GM12878 (cell line): ENCODE measurements around the gene CDC42SE1. TPM values are rescaled to one million over a fixed set of nuclear protein-coding genes. Genes with fewer than 3 reads are reported as not detected.

Experiments
- ATAC-seq: fragments of 200-7000 bp; cut with Tn5 transposase; 3 replicates; pipeline ENCODE4 v1.9.1; 2020; ENCODE audit warnings: mild to moderate bottlenecking, moderate library complexity
- BruUV-seq: library from RNA; stranded (reverse); fragments of 400-500 nt; replicated peaks from 2 replicates; lab custom pipeline; 2021; lab: Mats Ljungman, UMichigan
- CTCF ChIA-PET: fragments of 300-600 bp; sonication (Branson Sonifier 250); formaldehyde crosslinking; extraction: SDS; loops from one replicate; lab custom pipeline; 2021; ENCODE audit warnings: inconsistent platforms; lab: Yijun Ruan, JAX
- POLR2A ChIA-PET: fragments of 350-600 bp; formaldehyde crosslinking; extraction: SDS; loops from one replicate; lab custom pipeline; 2021; ENCODE audit warnings: inconsistent platforms; lab: Charles Lee
- RAD21 ChIA-PET: fragments of 300-600 bp; sonication (Branson Sonifier 250); formaldehyde crosslinking; loops from one replicate; lab custom pipeline; 2023; ENCODE audit warnings: antibody characterized with exemption; ENCODE audit not compliant: unreplicated experiment; lab: Charles Lee
- SMC1A ChIA-PET: fragments of 300-600 bp; sonication (Branson Sonifier 250); formaldehyde crosslinking; loops from one replicate; lab custom pipeline; 2023; ENCODE audit not compliant: unreplicated experiment, uncharacterized antibody; lab: Charles Lee
- DNase-seq: peaks from one replicate; pipeline ENCODE4 v3.0.0-alpha.2; 2011; ENCODE audit warnings: low read depth, low spot score
- FAIRE-seq: peaks from 3 replicates; lab custom pipeline; 2011; peaks lifted over from hg19 to GRCh38; lab: Jason Lieb, UNC
- H2AFZ ChIP-seq: 2 replicates; pipeline ENCODE4 v1.6.0; 2011; ENCODE audit warnings: low read depth, low read length, control low read depth; ENCODE audit not compliant: control insufficient read depth
- H3K27ac ChIP-seq: 2 replicates; pipeline ENCODE4 v1.5.1; 2011; ENCODE audit warnings: control low read depth; ENCODE audit not compliant: control insufficient read depth, insufficient read depth
- H3K27me3 ChIP-seq, 2 experiments: replicated peaks in 1 of 2; 2 replicates each; pipeline versions ENCODE4 v1.6.0 to v1.6.1; 2011; ENCODE audit warnings: low read length in 1 of 2; ENCODE audit not compliant: control insufficient read depth in 2 of 2, insufficient read depth in 2 of 2
- H3K36me3 ChIP-seq, 2 experiments: 2 replicates each; pipeline ENCODE4 v1.5.1; 2011; ENCODE audit warnings: low read length in 1 of 2; ENCODE audit not compliant: control insufficient read depth in 2 of 2, insufficient read depth in 2 of 2
- H3K4me1 ChIP-seq: 2 replicates; pipeline ENCODE4 v1.6.1; 2011; ENCODE audit warnings: mild to moderate bottlenecking, low read length, moderate library complexity, mixed read lengths; ENCODE audit not compliant: control insufficient read depth, insufficient read depth
- H3K4me2 ChIP-seq: 2 replicates; pipeline ENCODE4 v1.6.0; 2011; ENCODE audit warnings: control low read depth; ENCODE audit not compliant: control insufficient read depth, insufficient read depth
- H3K4me3 ChIP-seq: fragments of 200-600 bp; sonication (generic); 2 replicates; pipeline ENCODE4 v1.5.1; 2016
- H3K79me2 ChIP-seq: 2 replicates; pipeline ENCODE4 v1.6.0; 2011; ENCODE audit warnings: low read length; ENCODE audit not compliant: control insufficient read depth, insufficient read depth
- H3K9ac ChIP-seq: 2 replicates; pipeline ENCODE4 v1.8.0; 2011; ENCODE audit warnings: low read length, control low read depth, mixed read lengths; ENCODE audit not compliant: control insufficient read depth, insufficient read depth
- H3K9me3 ChIP-seq: replicated peaks from 3 replicates; pipeline ENCODE4 v1.5.1; 2011; ENCODE audit warnings: mild to moderate bottlenecking, low read length; ENCODE audit not compliant: control insufficient read depth, insufficient read depth
- H4K20me1 ChIP-seq: 2 replicates; pipeline ENCODE4 v1.6.0; 2011; ENCODE audit not compliant: control insufficient read depth, insufficient read depth
- CHD1 ChIP-seq: IDR thresholded peaks from 2 replicates; pipeline ENCODE4 v1.6.1; 2012; ENCODE audit warnings: low read depth, low read length, improper control_type of control experiment
- CREM ChIP-seq: IDR thresholded peaks from 2 replicates; pipeline ENCODE4 v1.6.1; 2014; ENCODE audit warnings: antibody characterized with exemption, low read depth
- HCFC1 ChIP-seq: fragments of 150-350 bp; IDR thresholded peaks from 2 replicates; pipeline ENCODE4 v1.6.1; 2014; ENCODE audit warnings: low read length
- JUND ChIP-seq: IDR thresholded peaks from 2 replicates; pipeline ENCODE4 v1.6.1; 2012; ENCODE audit warnings: low read depth, mild to moderate bottlenecking, low read length, improper control_type of control experiment, moderate library complexity
- KDM1A ChIP-seq: fragments of 200-600 bp; sonication (generic); IDR thresholded peaks from 2 replicates; pipeline ENCODE4 v1.6.1; 2016; ENCODE audit warnings: borderline replicate concordance
- NFYA ChIP-seq: IDR thresholded peaks from 2 replicates; pipeline ENCODE4 v1.6.1; 2011; ENCODE audit warnings: low read depth, mild to moderate bottlenecking, low read length, improper control_type of control experiment, borderline replicate concordance
- SIN3A ChIP-seq: IDR thresholded peaks from 2 replicates; pipeline ENCODE4 v1.6.1; 2012; ENCODE audit warnings: low read depth, low read length, improper control_type of control experiment
- SP1 ChIP-seq: IDR thresholded peaks from one replicate; pipeline ENCODE4 v1.6.1; 2011; ENCODE audit warnings: low read depth, low read length
- TARDBP ChIP-seq: IDR thresholded peaks from 2 replicates; pipeline ENCODE4 v1.6.1; 2016; ENCODE audit warnings: borderline replicate concordance
- WRNIP1 ChIP-seq: IDR thresholded peaks from 2 replicates; pipeline ENCODE4 v1.6.1; 2011; ENCODE audit warnings: low read depth, low read length, improper control_type of control experiment, borderline replicate concordance
- ZNF384 ChIP-seq: IDR thresholded peaks from 2 replicates; pipeline ENCODE4 v1.6.1; 2012; ENCODE audit warnings: low read depth, mild to moderate bottlenecking, low read length, improper control_type of control experiment, borderline replicate concordance
- ZSCAN29 ChIP-seq: fragments of 450-650 bp; IDR thresholded peaks from 2 replicates; pipeline ENCODE4 v1.6.1; 2017; ENCODE audit warnings: mild to moderate bottlenecking, moderate library complexity
- WGBS: methylation state at CpG from one replicate; pipeline ENCODE4 v1.1.6; 2016; ENCODE audit warnings: low lambda C conversion rate; ENCODE audit not compliant: insufficient replicate concordance, insufficient coverage; ENCODE audit errors: missing lambda C conversion rate; 5-methylcytosine and 5-hydroxymethylcytosine counted together
- in situ Hi-C: fragments of 300-500 bp; cut with MboI; formaldehyde crosslinking; loops from 9 replicates; pipeline ENCODE4 v1.14.3; 2018; ENCODE audit warnings: mixed read lengths
- intact Hi-C: fragments of 100-400 bp; cut with micrococcal nuclease; formaldehyde crosslinking; loops from one replicate; pipeline ENCODE4 v1.14.2; 2022; ENCODE audit not compliant: unreplicated experiment
- polyA plus RNA-seq, 11 experiments: library from polyadenylated mRNA; depleted of rRNA in 4 of 11; unstranded in 6 of 11; stranded (reverse) in 5 of 11; fragments of >200 nt; fragmentation: Nextera tagmentation in 4 of 11; fragmentation: Illumina TruSeq in 1 of 11; extraction: Ambion mirVana in 4 of 11; extraction: Trizol in 1 of 11; gene quantifications; 1 replicate in 1 of 11; 2 replicates in 10 of 11; pipeline versions ENCODE4 v1.2.1 to v1.2.3, GENCODE V29; 2011 to 2016; ENCODE audit warnings: inconsistent platforms in 2 of 11, missing spikeins in 2 of 11, low read depth in 1 of 11
- total RNA-seq, 4 experiments: library from RNA; depleted of rRNA in 3 of 4; stranded (reverse); fragments of >200 nt in 3 of 4; fragmentation: Illumina TruSeq in 1 of 4; extraction: Trizol in 1 of 4; gene quantifications; 2 replicates each; pipeline versions ENCODE4 v1.2.1 to v1.2.3, GENCODE V29; 2013 to 2021
- TF ChIP-seq, protein P1 (sequence below): IDR thresholded peaks from 2 replicates; pipeline ENCODE4 v1.6.1; 2011; ENCODE audit warnings: low read depth, low read length, improper control_type of control experiment, borderline replicate concordance
- TF ChIP-seq, protein P2 (sequence below): fragments of 450-650 bp; IDR thresholded peaks from 2 replicates; pipeline ENCODE4 v1.6.1; 2017; ENCODE audit warnings: antibody characterized with exemption, mild to moderate bottlenecking, moderate library complexity
- TF ChIP-seq, protein P3 (sequence below): IDR thresholded peaks from 2 replicates; pipeline ENCODE4 v1.6.1; 2011; ENCODE audit warnings: low read depth, mild to moderate bottlenecking, low read length, moderate library complexity, borderline replicate concordance; ENCODE audit errors: extremely low read depth
- TF ChIP-seq, protein P4 (sequence below): IDR thresholded peaks from 2 replicates; pipeline ENCODE4 v1.6.1; 2012; ENCODE audit warnings: low read depth, low read length, improper control_type of control experiment
- TF ChIP-seq, protein P5 (sequence below): IDR thresholded peaks from 2 replicates; pipeline ENCODE4 v1.6.1; 2012; ENCODE audit warnings: low read depth, low read length, improper control_type of control experiment

The CDC42SE1 gene
- total and polyA plus RNA-seq, 10 of the 15 experiments (the other 5 are each of a cell fraction or from before 2014, with no cell fraction given), result 35.7 to 112 (median 74.3) TPM

DNA sequence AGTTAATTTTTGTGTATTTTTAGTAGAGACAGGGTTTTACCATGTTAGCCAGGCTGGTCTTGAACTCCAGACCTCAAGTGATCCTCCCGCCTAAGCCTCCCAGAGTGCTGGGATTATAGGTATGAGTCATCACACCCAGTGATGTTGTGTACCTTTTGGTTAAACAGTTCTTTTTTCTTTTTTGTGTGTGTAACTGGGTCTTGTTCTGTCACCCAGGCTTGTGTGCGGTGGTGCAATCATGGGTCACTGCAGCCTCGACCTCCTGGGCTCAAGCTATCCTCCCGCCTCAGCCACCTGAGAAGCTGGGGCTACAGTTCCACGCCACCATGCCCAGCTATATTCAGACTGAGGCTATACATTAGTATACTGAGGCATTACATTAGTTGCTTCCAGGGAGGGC lies 48.9 kb upstream of the CDC42SE1 start (continued):
- TF ChIP-seq CHD1, result no peak
- TF ChIP-seq ZSCAN29, result no peak
- TF ChIP-seq, protein P1, sequence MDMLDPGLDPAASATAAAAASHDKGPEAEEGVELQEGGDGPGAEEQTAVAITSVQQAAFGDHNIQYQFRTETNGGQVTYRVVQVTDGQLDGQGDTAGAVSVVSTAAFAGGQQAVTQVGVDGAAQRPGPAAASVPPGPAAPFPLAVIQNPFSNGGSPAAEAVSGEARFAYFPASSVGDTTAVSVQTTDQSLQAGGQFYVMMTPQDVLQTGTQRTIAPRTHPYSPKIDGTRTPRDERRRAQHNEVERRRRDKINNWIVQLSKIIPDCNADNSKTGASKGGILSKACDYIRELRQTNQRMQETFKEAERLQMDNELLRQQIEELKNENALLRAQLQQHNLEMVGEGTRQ, result no peak

DNA sequence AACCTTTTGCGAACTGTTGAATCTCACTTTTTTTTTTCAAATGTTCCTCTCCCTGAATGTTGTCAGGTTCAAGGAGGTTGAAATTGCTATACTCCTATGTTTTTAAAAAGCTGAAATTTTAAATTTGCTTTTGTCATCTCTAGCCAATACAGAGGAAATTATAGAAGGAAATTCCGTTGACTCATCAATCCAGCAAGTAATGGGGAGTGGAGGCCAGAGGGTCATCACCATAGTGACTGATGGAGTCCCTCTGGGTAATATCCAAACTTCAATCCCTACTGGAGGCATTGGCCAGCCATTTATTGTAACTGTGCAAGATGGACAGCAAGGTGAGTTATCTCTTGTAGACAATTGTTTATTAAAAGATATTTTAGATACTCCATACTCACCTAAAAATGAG lies 47.5 kb upstream of the CDC42SE1 start:
- no peak overlapping the region for H3K9ac ChIP-seq
- no peak overlapping the region for H3K4me2 ChIP-seq
- H3K27me3 ChIP-seq, result no peaks in the 10 kb centered on the region
- ChIA-PET RAD21 (no interaction called here), SMC1A (interaction anchor here (0.6 kb wide), 1 partner anchor 364 kb away, joined by 3 read pairs; no protein-coding TSS in a partner anchor), POLR2A (interaction anchor here (0.6 kb wide), 1 partner anchor 234 kb away, joined by 3 read pairs; no protein-coding TSS in a partner anchor), CTCF (no interaction called here)
- WGBS, result 85% methylated on average over 2 of the region's 2 CpGs
- no peak overlapping the region for H2AFZ ChIP-seq
- H3K4me3 ChIP-seq, result no peak overlapping the region
- H3K27ac ChIP-seq, result no peak overlapping the region
- ATAC-seq (no peak), FAIRE-seq (no peak), DNase-seq (no peak)
- BruUV-seq, result no TSS peak
- H4K20me1 ChIP-seq, result no peaks in the 10 kb centered on the region
- H3K79me2 ChIP-seq, result no peaks in the 10 kb centered on the region
- in situ Hi-C loops, result no loop called here
- H3K36me3 ChIP-seq, result no peaks in the 10 kb centered on the region
- intact Hi-C loops, result no loop called here
- no peaks in the 10 kb centered on the region for H3K9me3 ChIP-seq
- no peaks in the 10 kb centered on the region for H3K4me1 ChIP-seq
- TF ChIP-seq CREM, result no peak
- no peak for TF ChIP-seq WRNIP1
- no peak for TF ChIP-seq SP1
- TF ChIP-seq, protein P2, sequence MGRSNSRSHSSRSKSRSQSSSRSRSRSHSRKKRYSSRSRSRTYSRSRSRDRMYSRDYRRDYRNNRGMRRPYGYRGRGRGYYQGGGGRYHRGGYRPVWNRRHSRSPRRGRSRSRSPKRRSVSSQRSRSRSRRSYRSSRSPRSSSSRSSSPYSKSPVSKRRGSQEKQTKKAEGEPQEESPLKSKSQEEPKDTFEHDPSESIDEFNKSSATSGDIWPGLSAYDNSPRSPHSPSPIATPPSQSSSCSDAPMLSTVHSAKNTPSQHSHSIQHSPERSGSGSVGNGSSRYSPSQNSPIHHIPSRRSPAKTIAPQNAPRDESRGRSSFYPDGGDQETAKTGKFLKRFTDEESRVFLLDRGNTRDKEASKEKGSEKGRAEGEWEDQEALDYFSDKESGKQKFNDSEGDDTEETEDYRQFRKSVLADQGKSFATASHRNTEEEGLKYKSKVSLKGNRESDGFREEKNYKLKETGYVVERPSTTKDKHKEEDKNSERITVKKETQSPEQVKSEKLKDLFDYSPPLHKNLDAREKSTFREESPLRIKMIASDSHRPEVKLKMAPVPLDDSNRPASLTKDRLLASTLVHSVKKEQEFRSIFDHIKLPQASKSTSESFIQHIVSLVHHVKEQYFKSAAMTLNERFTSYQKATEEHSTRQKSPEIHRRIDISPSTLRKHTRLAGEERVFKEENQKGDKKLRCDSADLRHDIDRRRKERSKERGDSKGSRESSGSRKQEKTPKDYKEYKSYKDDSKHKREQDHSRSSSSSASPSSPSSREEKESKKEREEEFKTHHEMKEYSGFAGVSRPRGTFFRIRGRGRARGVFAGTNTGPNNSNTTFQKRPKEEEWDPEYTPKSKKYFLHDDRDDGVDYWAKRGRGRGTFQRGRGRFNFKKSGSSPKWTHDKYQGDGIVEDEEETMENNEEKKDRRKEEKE, result no peak
- TF ChIP-seq, protein P3, sequence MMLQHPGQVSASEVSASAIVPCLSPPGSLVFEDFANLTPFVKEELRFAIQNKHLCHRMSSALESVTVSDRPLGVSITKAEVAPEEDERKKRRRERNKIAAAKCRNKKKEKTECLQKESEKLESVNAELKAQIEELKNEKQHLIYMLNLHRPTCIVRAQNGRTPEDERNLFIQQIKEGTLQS, result no peak
- TF ChIP-seq NFYA, result no peak
- TF ChIP-seq HCFC1, result no peak
- no peak for TF ChIP-seq KDM1A
- no peak for TF ChIP-seq JUND
- TF ChIP-seq, protein P4, sequence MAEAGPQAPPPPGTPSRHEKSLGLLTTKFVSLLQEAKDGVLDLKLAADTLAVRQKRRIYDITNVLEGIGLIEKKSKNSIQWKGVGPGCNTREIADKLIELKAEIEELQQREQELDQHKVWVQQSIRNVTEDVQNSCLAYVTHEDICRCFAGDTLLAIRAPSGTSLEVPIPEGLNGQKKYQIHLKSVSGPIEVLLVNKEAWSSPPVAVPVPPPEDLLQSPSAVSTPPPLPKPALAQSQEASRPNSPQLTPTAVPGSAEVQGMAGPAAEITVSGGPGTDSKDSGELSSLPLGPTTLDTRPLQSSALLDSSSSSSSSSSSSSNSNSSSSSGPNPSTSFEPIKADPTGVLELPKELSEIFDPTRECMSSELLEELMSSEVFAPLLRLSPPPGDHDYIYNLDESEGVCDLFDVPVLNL, result no peak
- TF ChIP-seq TARDBP, result no peak
- TF ChIP-seq ZNF384, result no peak
- TF ChIP-seq SIN3A, result no peak
- TF ChIP-seq, protein P5, sequence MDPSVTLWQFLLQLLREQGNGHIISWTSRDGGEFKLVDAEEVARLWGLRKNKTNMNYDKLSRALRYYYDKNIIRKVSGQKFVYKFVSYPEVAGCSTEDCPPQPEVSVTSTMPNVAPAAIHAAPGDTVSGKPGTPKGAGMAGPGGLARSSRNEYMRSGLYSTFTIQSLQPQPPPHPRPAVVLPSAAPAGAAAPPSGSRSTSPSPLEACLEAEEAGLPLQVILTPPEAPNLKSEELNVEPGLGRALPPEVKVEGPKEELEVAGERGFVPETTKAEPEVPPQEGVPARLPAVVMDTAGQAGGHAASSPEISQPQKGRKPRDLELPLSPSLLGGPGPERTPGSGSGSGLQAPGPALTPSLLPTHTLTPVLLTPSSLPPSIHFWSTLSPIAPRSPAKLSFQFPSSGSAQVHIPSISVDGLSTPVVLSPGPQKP, result no peak
